Uterus (tissue), 2 donors: ENCODE measurements around the gene HEG1.

Experiments used
- CTCF ChIP-seq, 4 experiments: fragments of 200-600 bp in 2 of 4; fragments of 450-650 bp in 2 of 4; sonication (generic) in 2 of 4; IDR thresholded peaks; one replicate each; pipeline ENCODE4 v1.5.1; 2016 to 2019; ENCODE audit warnings: antibody characterized with exemption in 4 of 4, mild to moderate bottlenecking in 2 of 4, moderate library complexity in 1 of 4
- POLR2A ChIP-seq, 2 donors: fragments of 450-650 bp; IDR thresholded peaks; one replicate each; pipeline ENCODE4 v1.6.1; 2016; ENCODE audit warnings: antibody characterized with exemption in 2 of 2, mild to moderate bottlenecking in 1 of 2, moderate library complexity in 1 of 2

- TF ChIP-seq CTCF (IDR thresholded peaks at IDR 0.05) (no peak), POLR2A (IDR thresholded peaks at IDR 0.05) (no peak)
These were observed 20.6 kb downstream of the HEG1 start for GRCh38 chr3:125035217-125035616.
